CD1c-positive myeloid dendritic cell (primary cell): ENCODE results near the gene BRD8.
"Not testable (repeated sequence)": the region's sequence is repeated elsewhere in the genome, so short reads cannot be mapped to it uniquely, and the experiment has no call there.

Source experiments
- DNase-seq: peaks from one replicate; pipeline ENCODE4 v3.0.0-alpha.2; 2016; ENCODE audit errors: extremely low spot score

Gene BRD8

GRCh38 chr5:138163721-138164120 is 14.7 kb downstream of the BRD8 start:
- DNase-seq: no peak

- DNase-seq: no peak
Observed at GRCh38 chr5:138160706-138161105, 17.7 kb downstream of the BRD8 start.

DNA sequence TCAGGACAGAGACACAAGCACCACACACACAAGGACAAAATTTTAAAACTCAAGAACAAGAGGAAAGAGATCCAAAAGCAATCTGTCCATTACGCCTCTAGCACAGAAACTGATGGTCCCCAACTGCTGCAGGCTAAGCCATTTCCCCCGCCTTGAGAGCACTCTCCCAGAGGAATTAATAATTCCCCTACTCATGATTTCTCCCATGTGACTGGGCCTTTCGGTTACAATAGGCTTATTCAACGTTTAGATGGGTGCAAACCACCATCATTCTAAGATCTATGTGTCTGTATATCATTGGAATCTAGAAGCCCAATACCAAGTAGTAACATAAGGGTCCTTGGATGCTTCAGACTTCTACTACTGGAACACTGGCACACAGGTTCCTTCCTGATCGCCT is 18.8 kb downstream of the BRD8 start:
- DNase-seq: no peak

DNA sequence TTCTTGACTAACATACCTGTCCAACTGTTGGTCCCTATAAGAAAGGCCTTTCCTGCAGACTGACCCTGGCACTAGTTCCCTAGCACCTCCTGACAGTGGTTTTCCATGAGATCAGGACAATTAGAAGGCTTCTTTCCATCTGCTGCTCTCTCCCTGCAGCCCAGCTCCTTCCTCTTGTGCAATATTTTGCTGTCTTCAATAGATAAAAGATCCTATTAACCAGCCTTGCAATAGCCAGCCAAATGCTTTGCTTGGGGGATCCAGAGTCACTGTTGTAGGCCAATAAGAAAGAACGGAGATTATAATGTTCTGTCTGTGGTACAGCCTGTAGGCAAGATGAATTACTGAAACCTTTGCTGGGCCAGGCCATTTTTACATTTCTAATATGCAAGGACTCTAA is 20.8 kb downstream of the BRD8 start:
- DNase-seq: no peak

DNA sequence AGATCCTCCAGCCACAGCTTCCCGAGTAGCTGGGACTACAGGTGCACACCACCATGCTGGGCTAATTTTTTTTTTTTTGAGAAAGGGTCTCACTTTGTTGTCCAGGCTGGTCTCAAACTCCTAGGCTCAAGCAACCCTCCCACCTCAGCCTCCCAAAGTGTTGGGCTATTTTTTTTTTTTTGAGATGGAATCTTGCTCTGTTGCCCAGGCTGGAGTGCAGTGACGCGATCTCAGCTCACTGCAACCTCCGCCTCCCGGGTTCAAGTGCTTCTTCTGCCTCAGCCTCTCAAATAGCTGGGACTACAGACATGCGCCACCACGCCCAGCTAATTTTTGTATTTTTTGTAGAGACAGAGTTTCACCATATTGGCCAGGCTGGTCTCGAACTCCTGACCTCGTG is 22.5 kb downstream of the BRD8 start:
- DNase-seq: not testable (repeated sequence)

- no peak for DNase-seq
Observed at GRCh38 chr5:138149530-138149929, 28.9 kb downstream of the BRD8 start.

- peak; percentile 9 for DNase-seq
Observed at GRCh38 chr5:138148811-138149210, 29.6 kb downstream of the BRD8 start.

DNA sequence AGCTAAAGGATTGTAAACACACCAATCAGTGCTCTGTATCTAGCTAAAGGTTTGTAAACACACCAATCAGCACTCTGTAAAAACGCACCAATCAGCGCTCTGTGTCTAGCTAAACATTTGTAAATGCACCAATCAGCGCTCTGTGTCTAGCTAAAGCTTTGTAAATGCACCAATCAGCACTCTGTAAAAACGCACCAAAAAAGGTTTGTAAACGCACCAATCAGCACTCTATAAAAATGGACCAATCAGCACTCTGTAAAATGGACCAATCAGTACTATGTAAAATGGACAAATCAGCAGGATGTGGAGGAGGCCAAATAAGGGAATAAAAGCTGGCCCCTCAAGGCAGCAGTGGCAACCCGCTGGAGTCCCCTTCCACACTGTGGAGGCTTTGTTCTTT is 34.9 kb downstream of the BRD8 start:
- not testable (repeated sequence) for DNase-seq

GRCh38 chr5:138141734-138142133 is 36.7 kb downstream of the BRD8 start:
- DNase-seq: no peak

DNA sequence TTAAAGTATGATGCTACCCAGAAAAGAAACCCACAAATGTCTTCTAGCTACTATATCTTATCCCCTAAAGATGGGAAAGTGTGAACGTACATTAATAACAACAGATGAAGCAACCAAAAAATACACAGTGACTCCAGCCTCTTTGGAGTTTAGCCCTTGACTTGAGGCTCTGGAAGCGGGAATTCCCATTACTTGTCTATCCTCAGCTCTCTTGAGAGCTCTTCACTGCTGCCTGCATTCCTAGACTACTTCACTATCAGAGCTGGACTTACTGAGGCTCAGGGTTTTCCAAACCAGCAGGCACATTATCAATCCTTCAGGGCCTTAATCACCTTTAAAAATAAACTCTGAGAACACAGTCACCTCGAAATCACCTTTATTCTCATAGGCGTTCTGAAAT is 38.2 kb downstream of the BRD8 start:
- no peak for DNase-seq

DNA sequence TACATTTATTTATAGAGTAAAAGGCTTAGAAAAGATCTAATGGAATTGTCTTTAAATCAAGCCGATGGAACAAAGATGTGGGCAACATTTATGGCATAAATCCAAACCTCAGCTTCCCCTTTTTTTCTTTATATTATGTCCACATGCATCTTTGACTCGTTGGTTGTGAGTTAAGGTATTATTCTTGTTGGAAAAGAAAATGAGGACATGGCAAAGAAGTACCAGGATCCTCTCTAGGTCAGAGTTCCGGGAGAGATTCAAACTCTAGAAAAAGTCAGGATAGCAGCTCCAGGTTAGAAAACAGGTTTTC is 38.7 kb downstream of the BRD8 start:
- peak; percentile 60 for DNase-seq

DNA sequence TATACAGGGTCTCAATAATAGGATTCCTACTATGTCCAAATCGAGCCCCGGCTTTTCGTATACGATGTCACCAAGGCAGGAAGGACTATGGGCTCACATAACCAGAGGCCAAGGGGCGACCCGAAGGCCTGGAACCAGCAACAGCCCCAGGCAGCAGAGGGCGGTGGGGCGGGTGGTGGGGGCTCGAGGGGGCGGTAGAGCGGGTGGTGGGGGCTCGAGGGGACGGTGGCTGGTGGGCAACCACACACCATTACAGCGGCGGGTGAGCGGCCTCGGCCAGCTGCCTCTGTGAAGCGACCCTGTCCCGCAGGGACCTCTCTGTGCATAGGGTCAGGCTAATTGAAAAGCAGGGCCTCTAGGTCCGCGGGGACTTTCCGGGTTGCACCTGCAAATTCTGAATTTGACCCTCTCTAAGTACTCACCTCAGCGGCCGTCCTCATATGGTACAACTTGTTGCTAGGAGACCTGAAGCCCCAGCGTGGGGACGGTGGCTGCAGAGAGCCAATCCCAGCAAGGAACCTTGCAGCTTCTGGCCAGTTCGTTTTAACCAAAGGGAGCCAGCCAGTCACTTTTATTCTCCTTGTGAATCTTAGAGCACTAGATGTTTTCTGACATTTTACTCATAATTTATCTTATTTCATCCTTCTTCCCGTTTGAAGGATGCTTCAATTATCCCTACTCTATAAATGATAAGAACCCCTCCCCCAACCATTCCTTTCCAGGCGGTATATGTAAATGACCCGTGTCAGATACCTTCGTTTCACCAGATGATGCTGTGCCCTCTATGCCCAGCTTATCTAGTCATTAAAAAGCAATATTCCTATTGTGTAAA is 39.3 kb downstream of the BRD8 start, which contains the start of gene NME5:
Gene NME5 (minus strand): TSS at position 480 of the 832 bp plus-strand sequence. CDS start 648 bp downstream, outside the sequence.
- DNase-seq: no peak

- no peak for DNase-seq
Observed at GRCh38 chr5:138132543-138132942, 45.9 kb downstream of the BRD8 start.

GRCh38 chr5:138129347-138129746 is 49.1 kb downstream of the BRD8 start:
- no peak for DNase-seq

DNA sequence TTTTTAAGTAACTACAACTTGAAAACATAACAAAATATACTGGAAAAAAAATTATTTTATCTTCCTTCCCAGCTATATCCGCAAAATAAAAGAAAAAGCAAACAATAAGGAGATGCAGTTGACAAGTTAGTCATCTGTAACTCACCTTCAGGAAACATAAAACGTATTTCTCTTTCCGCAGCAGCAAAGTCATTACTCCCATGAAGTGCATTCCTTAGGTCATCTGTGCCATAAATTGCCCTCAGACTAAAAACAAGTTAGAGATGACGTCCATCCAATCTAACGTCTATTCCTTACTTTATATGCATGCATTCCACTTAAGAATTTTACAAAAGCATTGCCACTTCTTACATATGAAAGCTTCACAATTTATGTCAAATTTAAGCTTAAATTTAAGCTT is 50.1 kb downstream of the BRD8 start:
- no peak for DNase-seq

DNA sequence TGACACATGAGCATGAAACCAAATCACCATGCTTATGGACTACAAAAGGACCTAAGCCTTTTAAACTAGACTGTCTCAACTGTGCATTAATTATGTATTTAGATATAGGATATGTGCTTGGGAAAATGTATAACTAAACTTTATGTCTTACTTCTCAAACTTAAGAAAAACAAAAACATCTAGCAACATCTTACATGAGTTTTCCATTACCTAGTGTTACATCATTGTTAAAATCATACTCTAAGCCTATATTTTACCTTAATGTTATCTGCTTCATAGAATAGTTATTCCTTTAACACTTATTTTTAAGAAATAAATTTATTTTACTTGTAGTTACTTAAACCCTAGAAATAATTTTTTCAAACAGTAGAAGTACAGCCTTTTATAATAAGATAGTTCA is 63.2 kb downstream of the BRD8 start:
- DNase-seq: no peak

DNA sequence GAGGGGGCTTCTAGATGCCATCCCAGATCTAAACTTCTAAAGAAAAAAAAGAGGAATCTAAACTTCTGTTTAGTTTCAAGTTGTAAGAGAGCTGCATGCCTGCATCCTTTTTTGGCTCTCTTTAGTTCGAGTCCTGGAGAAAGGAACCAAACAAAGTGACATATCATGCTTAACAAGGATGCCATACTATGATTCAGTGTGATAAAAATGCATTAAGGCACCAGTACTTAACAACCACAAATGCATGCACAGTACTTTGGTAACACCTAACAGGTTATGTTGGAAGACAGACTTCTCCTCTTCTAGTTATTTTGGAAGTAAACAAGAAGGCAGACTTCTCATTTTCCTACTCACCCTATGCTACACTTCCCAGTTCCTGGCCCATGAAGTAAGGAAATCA is 66.5 kb downstream of the BRD8 start:
- DNase-seq: peak; percentile 26

- no peak for DNase-seq
Observed at GRCh38 chr5:138111181-138111580, 67.2 kb downstream of the BRD8 start.

- no peak for DNase-seq
Observed at GRCh38 chr5:138110266-138110963, 68.0 kb downstream of the BRD8 start.

DNA sequence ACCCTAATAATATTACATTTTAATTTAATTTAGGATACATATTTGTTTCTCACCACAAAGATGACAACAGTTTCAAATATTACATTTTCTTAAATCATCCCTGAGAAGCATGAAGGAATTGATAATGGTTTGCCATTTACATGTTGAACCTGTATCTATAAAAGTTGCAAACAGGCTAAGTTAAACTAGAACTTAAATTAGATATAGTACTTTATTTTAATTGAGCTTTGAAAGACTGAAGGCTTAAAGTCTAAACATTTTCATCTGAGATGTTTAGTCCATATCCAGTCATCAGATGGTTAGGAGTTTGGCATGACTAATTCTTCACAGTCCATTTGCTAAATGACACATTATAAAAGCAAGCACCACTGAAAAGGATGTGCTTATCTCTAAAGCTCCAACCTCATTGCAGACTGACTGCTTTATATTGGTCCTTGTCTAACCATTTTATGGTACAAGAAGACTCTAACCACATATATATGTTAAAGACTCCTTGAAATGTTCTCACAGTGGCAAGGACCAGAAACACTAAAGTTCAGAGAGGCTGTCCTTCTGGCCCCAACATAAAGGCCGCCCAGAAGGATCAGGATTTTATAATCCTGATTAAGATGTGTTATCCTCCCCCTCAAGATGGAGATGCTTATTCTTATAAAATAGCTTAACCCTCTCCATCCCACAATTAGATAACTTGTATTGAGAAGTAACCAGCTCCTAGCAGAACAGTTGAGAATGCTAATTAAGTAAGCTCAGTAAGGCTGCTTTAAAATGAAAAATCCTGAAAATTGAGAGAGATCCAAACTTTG is 68.8 kb downstream of the BRD8 start:
- DNase-seq: no peak

- DNase-seq: no peak
Observed at GRCh38 chr5:138107213-138107612, 71.2 kb downstream of the BRD8 start.

DNA sequence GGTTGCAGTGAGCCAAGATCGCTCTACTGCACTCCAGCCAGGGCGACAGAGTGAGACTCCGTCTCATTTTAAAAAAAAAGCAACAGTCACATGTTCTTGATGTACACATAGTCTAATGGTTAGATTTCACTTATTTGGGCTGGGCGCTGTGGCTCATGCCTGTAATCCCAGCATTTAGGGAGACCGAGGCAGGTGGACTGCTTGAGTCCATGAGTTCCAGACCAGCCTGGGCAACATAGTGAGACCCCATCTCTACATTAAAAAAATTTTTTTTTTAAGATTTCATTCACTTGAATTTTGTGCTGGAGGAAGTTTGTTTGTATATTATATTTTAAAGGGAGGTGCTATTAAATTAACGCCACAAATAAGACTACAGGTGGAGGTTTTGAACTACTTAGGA is 72.7 kb downstream of the BRD8 start:
- no peak for DNase-seq

DNA sequence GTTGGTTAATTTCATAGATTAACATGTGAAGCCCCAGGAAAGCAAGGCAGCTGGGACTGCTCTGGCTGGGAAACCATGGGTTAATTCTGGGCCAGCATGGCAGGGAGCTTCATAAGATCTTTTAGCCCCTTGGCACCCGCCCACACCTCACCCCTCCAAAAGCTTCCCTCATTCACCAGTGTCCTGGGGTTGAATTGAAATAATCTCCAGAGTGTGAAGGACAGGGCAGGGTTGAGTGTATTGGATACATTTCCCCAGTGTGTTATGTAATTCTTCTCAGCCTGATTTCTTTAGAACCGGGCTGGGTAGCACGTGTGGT is 75.2 kb downstream of the BRD8 start:
- DNase-seq: no peak
